ENCODE data around the gene TREML4.

- TF ChIP-seq POLR2AphosphoS5 (IDR thresholded peaks at IDR 0.05; ENCODE audit: low read depth, low read length) (no peak), REST (IDR thresholded peaks at IDR 0.05; ENCODE audit: insufficient read depth in 1 of 2, low read depth in 2 of 2, low read length in 2 of 2) (no peak), SIN3A (IDR thresholded peaks at IDR 0.05; ENCODE audit: borderline replicate concordance, insufficient read depth, low read length) (no peak)
These were observed 34.3 kb downstream of the TREML4 start for GRCh38 chr6:41262401-41262800.
